ENCODE measurements around the gene RRAGD.

DNA sequence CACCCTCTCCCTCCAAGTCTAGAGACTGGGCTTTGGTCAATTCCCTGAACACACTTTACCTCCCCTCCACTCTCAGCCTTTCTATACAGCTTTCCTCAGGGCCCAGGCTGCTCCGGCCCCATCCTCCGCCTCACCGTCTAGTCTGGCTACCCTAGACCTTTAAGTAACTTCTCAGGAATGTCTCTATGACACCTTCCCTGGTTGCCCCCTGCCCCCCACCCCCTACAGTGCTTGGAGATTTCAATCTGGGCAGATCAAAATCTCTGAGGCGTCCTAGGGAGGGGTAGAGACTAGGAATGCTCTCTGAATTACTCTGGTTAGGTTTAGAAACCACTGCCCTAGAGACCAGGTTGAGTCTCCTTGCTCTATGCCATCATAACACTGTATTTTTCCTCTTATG lies 65.6 kb downstream of the RRAGD start:
- TF ChIP-seq ZNF384 (IDR thresholded peaks at IDR 0.05) = no peak
- TF ChIP-seq L3MBTL2 (conservative IDR thresholded peaks at IDR 0.05) = no peak
- no peak for TF ChIP-seq SUZ12 (IDR thresholded peaks at IDR 0.05)
- TF ChIP-seq SP1 (IDR thresholded peaks at IDR 0.05) = no peak
- TF ChIP-seq LEF1 (IDR thresholded peaks at IDR 0.05; ENCODE audit: borderline replicate concordance) = no peak
- TF ChIP-seq, protein P1, sequence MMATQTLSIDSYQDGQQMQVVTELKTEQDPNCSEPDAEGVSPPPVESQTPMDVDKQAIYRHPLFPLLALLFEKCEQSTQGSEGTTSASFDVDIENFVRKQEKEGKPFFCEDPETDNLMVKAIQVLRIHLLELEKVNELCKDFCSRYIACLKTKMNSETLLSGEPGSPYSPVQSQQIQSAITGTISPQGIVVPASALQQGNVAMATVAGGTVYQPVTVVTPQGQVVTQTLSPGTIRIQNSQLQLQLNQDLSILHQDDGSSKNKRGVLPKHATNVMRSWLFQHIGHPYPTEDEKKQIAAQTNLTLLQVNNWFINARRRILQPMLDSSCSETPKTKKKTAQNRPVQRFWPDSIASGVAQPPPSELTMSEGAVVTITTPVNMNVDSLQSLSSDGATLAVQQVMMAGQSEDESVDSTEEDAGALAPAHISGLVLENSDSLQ (IDR thresholded peaks at IDR 0.05) = no peak
